ENCODE results near the gene PHF24. TPM values are rescaled to one million over a fixed set of nuclear protein-coding genes. Genes with fewer than 3 reads are reported as not detected.

PHF24 gene
- total and polyA plus RNA-seq, 9 donors = 0.10 to 1.0 (median 0.36) TPM; not detected in 1

DNA sequence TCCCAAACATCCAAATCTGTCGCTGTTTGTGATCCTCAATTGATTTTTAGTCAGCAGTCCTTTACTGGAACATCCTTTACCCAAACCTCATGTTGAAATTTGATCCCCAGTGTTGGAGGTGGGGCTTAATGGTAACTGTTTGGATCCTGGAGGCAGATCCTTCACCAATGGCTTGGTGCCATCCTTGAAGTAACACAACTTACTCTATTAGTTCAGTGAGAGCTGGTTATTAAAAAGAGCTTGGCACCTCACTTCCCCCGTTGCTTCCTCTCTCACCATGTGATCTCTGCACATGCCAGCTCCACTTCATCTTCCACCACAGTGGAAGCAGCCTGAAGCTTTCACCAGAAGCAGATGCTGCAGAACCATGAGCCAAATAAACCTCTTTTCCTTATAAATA, 71.8 kb downstream of the PHF24 start:
- peaks cover 8% of the 10 kb centered on the region for H3K4me1 ChIP-seq (ENCODE audit: insufficient read depth)
- WGBS, 3 donors = 75 to 79% (median 79%) methylated on average over 2 of the region's 2 CpGs
- H3K27ac ChIP-seq = no peak overlapping the region
- no peaks in the 10 kb centered on the region for H3K9me3 ChIP-seq
- H3K27me3 ChIP-seq = no peaks in the 10 kb centered on the region
- intact Hi-C loops (cut with DNase I) = no loop called here
- TF ChIP-seq POLR2A (IDR thresholded peaks at IDR 0.05) (no peak), EP300 (IDR thresholded peaks at IDR 0.05) (no peak)
- TF ChIP-seq, protein P1, sequence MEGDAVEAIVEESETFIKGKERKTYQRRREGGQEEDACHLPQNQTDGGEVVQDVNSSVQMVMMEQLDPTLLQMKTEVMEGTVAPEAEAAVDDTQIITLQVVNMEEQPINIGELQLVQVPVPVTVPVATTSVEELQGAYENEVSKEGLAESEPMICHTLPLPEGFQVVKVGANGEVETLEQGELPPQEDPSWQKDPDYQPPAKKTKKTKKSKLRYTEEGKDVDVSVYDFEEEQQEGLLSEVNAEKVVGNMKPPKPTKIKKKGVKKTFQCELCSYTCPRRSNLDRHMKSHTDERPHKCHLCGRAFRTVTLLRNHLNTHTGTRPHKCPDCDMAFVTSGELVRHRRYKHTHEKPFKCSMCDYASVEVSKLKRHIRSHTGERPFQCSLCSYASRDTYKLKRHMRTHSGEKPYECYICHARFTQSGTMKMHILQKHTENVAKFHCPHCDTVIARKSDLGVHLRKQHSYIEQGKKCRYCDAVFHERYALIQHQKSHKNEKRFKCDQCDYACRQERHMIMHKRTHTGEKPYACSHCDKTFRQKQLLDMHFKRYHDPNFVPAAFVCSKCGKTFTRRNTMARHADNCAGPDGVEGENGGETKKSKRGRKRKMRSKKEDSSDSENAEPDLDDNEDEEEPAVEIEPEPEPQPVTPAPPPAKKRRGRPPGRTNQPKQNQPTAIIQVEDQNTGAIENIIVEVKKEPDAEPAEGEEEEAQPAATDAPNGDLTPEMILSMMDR (IDR thresholded peaks at IDR 0.05) = no peak
- no peak overlapping the region for H3K4me3 ChIP-seq
- no peak for DNase-seq
- H3K36me3 ChIP-seq = no peaks in the 10 kb centered on the region

Other genes starting within 250 kb of the PHF24 start
- 10 to 100 TPM in 5 of 7 donors, 1 to 10 TPM in 2; 1.5 to 83.6 (median 33.8) TPM for gene CCL21, start 248.1 kb upstream of the PHF24 start, total RNA-seq
- gene CCL21, start 248.1 kb upstream of the PHF24 start, polyA plus RNA-seq = 10 to 100 TPM; 39.9 to 52.0 TPM
- gene DNAJB5, start 31.5 kb downstream of the PHF24 start, total RNA-seq = 10 to 100 TPM in 4 of 7 donors, 1 to 10 TPM in 3; 6.4 to 21.0 (median 11.8) TPM
- gene DNAJB5, start 31.5 kb downstream of the PHF24 start, polyA plus RNA-seq = 10 to 100 TPM in 1 of 2 donors, 1 to 10 TPM in 1; 5.7 to 23.0 TPM
- 100 to 1,000 TPM in 6 of 7 donors, 10 to 100 TPM in 1; 78.0 to 178 (median 149) TPM for gene VCP, start 114.3 kb downstream of the PHF24 start, total RNA-seq
- gene VCP, start 114.3 kb downstream of the PHF24 start, polyA plus RNA-seq = 100 to 1,000 TPM in 1 of 2 donors, 10 to 100 TPM in 1; 91.6 to 276 TPM
- gene FANCG, start 121.7 kb downstream of the PHF24 start, total RNA-seq = 10 to 100 TPM in 5 of 7 donors, 1 to 10 TPM in 2; 6.7 to 17.2 (median 12.4) TPM
- gene FANCG, start 121.7 kb downstream of the PHF24 start, polyA plus RNA-seq = 10 to 100 TPM; 10.8 to 26.1 TPM
- 10 to 100 TPM; 12.9 to 22.8 (median 19.6) TPM for gene PIGO, start 138.3 kb downstream of the PHF24 start, total RNA-seq
- 10 to 100 TPM; 13.1 to 20.4 TPM for gene PIGO, start 138.3 kb downstream of the PHF24 start, polyA plus RNA-seq
- 10 to 100 TPM; 70.8 to 97.7 (median 84.1) TPM for gene STOML2, start 144.8 kb downstream of the PHF24 start, total RNA-seq
- gene STOML2, start 144.8 kb downstream of the PHF24 start, polyA plus RNA-seq = 10 to 100 TPM; 70.1 to 81.5 TPM
- 1 to 10 TPM; 2.5 to 9.5 (median 6.9) TPM for gene ATOSB, start 157.6 kb downstream of the PHF24 start, total RNA-seq
- gene ATOSB, start 157.6 kb downstream of the PHF24 start, polyA plus RNA-seq = 10 to 100 TPM in 1 of 2 donors, 1 to 10 TPM in 1; 7.1 to 12.2 TPM
- 10 to 100 TPM in 6 of 7 donors, 1 to 10 TPM in 1; 8.0 to 22.2 (median 16.6) TPM for gene UNC13B, start 203.7 kb downstream of the PHF24 start, total RNA-seq
- gene UNC13B, start 203.7 kb downstream of the PHF24 start, polyA plus RNA-seq = 10 to 100 TPM in 1 of 2 donors, 1 to 10 TPM in 1; 5.7 to 30.2 TPM